DOHH2 (cell line): ENCODE measurements around the gene USP49.

Source experiments
- H3F3A ChIP-seq: fragments of 200-600 bp; sonication (generic), shearing (Covaris generic); 2 replicates; pipeline ENCODE4 v1.6.0; 2016; ENCODE audit warnings: antibody characterized with exemption, mild to moderate bottlenecking; ENCODE audit not compliant: control insufficient read depth, insufficient read depth
- H3K27ac ChIP-seq: fragments of 200-600 bp; sonication (generic); 2 replicates; pipeline ENCODE4 v1.5.1; 2014; ENCODE audit warnings: low read depth, mild to moderate bottlenecking, low read length, moderate library complexity
- H3K27me3 ChIP-seq: fragments of 200-600 bp; sonication (generic); 2 replicates; pipeline ENCODE4 v1.6.1; 2014; ENCODE audit warnings: mild to moderate bottlenecking, low read length, mixed read lengths; ENCODE audit not compliant: control insufficient read depth
- H3K36me3 ChIP-seq: fragments of 200-600 bp; sonication (generic); 2 replicates; pipeline ENCODE4 v1.6.1; 2014; ENCODE audit warnings: mild to moderate bottlenecking, low read length, moderate library complexity, mixed read lengths; ENCODE audit not compliant: control insufficient read depth
- H3K4me1 ChIP-seq: fragments of 200-600 bp; sonication (generic); 2 replicates; pipeline ENCODE4 v1.6.1; 2014; ENCODE audit warnings: mild to moderate bottlenecking, low read length, mixed read lengths; ENCODE audit not compliant: control insufficient read depth
- H3K4me2 ChIP-seq: fragments of 200-600 bp; sonication (generic); 2 replicates; pipeline ENCODE4 v1.6.0; 2014; ENCODE audit warnings: mild to moderate bottlenecking, low read length, moderate library complexity
- H3K4me3 ChIP-seq: fragments of 200-600 bp; sonication (generic); 2 replicates; pipeline ENCODE4 v1.5.1; 2014; ENCODE audit warnings: mild to moderate bottlenecking, low read length, mixed read lengths
- H3K79me2 ChIP-seq: fragments of 200-600 bp; sonication (generic); 2 replicates; pipeline ENCODE4 v1.6.1; 2014; ENCODE audit warnings: mild to moderate bottlenecking, low read length, mixed read lengths; ENCODE audit not compliant: control insufficient read depth
- H3K9me2 ChIP-seq: fragments of 200-600 bp; sonication (generic); replicated peaks from 2 replicates; pipeline ENCODE4 v1.6.1; 2014; ENCODE audit warnings: mild to moderate bottlenecking, low read length, mixed read lengths; ENCODE audit not compliant: control insufficient read depth
- H3K9me3 ChIP-seq: fragments of 200-600 bp; sonication (generic); 2 replicates; pipeline ENCODE4 v1.6.1; 2014; ENCODE audit warnings: antibody characterized with exemption, low read length, mixed read lengths; ENCODE audit not compliant: control insufficient read depth, insufficient read depth
- H4K20me1 ChIP-seq: fragments of 200-600 bp; sonication (generic); 2 replicates; pipeline ENCODE4 v1.6.0; 2014; ENCODE audit warnings: low read depth, mild to moderate bottlenecking, antibody characterized with exemption, low read length, moderate library complexity; ENCODE audit not compliant: control insufficient read depth, insufficient read depth
- EZH2phosphoT487 ChIP-seq: fragments of 200-600 bp; sonication (generic); IDR thresholded peaks from 2 replicates; pipeline ENCODE4 v1.6.1; 2017; ENCODE audit warnings: borderline replicate concordance, mild to moderate bottlenecking, antibody characterized with exemption, low read length, moderate library complexity, mixed read lengths
- TF ChIP-seq, protein P1 (sequence below): fragments of 200-600 bp; sonication (generic); IDR thresholded peaks from one replicate; pipeline ENCODE4 v1.5.1; 2014; ENCODE audit warnings: antibody characterized with exemption, mild to moderate bottlenecking, low read depth, low read length; ENCODE audit not compliant: poor library complexity, severe bottlenecking

USP49 gene

DNA sequence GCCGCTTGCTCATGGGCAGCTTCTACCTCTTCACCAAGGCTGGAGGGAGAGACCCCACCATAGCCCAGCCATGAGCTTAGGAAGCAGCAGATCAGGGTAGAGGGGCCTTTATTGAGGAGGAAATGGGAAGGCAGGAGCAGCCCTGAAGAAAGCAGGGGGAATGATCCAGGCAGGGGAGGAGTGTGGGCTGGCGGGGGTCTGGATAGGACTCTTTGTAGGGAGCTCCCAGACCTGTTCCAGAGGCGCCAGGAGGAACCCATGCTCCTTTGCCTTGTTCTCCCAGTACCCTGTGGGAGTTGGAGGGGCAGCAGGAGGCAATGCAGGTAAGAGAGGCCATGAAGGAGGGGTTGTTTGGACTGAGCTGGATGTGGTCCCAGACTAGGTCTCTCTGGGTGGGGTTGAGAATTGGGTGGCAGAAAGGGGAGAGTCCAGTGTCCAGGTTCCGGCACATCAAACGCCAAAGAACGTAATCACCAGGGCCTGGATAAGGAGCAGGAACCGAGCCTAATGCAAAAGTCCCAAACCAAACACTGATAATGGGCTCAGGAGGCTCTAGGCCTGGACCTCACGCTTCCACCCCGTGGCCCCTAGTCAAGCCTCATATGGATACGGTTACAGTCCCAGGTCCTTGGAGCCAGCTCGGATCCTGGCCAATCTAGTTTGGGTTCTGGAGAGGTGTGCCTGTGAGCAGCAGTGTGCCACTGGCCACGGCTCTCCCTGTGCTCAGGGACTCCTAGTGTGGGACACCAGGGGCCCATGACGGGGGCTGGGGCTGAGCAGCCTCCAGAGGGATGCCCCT is 135.9 kb downstream of the USP49 start:
- no peak overlapping the region for H3K4me2 ChIP-seq
- H3K4me3 ChIP-seq = no peak overlapping the region
- H3F3A ChIP-seq = no peaks in the 10 kb centered on the region
- no peaks in the 10 kb centered on the region for H4K20me1 ChIP-seq
- no peaks in the 10 kb centered on the region for H3K9me3 ChIP-seq
- peaks cover 12% of the 10 kb centered on the region for H3K27me3 ChIP-seq
- H3K36me3 ChIP-seq = no peaks in the 10 kb centered on the region
- H3K27ac ChIP-seq = no peak overlapping the region
- TF ChIP-seq EZH2phosphoT487 = no peak
- TF ChIP-seq, protein P1, sequence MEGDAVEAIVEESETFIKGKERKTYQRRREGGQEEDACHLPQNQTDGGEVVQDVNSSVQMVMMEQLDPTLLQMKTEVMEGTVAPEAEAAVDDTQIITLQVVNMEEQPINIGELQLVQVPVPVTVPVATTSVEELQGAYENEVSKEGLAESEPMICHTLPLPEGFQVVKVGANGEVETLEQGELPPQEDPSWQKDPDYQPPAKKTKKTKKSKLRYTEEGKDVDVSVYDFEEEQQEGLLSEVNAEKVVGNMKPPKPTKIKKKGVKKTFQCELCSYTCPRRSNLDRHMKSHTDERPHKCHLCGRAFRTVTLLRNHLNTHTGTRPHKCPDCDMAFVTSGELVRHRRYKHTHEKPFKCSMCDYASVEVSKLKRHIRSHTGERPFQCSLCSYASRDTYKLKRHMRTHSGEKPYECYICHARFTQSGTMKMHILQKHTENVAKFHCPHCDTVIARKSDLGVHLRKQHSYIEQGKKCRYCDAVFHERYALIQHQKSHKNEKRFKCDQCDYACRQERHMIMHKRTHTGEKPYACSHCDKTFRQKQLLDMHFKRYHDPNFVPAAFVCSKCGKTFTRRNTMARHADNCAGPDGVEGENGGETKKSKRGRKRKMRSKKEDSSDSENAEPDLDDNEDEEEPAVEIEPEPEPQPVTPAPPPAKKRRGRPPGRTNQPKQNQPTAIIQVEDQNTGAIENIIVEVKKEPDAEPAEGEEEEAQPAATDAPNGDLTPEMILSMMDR = no peak
- H3K4me1 ChIP-seq = peaks cover 5% of the 10 kb centered on the region; the same call in 1 of the 2 replicates
- H3K79me2 ChIP-seq = no peaks in the 10 kb centered on the region
- H3K9me2 ChIP-seq = no peaks in the 10 kb centered on the region

DNA sequence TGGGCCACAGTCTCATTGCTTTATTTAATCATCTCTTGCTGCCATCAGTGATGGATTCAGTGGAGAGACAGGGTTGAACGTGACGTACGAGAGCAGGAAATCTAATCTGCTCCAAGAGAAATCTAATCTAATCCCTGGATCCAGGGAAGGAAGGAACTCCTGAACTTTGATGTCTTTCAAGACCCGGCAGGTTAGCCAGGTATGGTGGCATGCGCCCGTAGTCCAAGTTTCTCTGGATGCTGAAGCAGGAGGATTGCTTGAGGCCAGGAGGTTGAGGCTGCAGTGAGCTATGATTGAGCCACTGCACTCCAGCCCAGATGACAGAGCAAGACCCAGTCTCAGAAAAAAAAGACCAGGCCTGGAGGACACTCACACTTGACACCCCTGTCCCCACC is 136.5 kb downstream of the USP49 start:
- H3K27ac ChIP-seq = no peak overlapping the region
- no peak overlapping the region for H3K4me2 ChIP-seq
- H3K9me2 ChIP-seq = no peaks in the 10 kb centered on the region
- H3K27me3 ChIP-seq = peaks cover 16% of the 10 kb centered on the region
- H3K79me2 ChIP-seq = no peaks in the 10 kb centered on the region
- TF ChIP-seq, protein P1 = no peak
- no peak for TF ChIP-seq EZH2phosphoT487
- H3K4me1 ChIP-seq = peaks cover 3% of the 10 kb centered on the region; the same call in 1 of the 2 replicates
- H3F3A ChIP-seq = no peaks in the 10 kb centered on the region
- no peaks in the 10 kb centered on the region for H3K9me3 ChIP-seq
- H4K20me1 ChIP-seq = no peaks in the 10 kb centered on the region
- H3K4me3 ChIP-seq = no peak overlapping the region
- H3K36me3 ChIP-seq = no peaks in the 10 kb centered on the region

DNA sequence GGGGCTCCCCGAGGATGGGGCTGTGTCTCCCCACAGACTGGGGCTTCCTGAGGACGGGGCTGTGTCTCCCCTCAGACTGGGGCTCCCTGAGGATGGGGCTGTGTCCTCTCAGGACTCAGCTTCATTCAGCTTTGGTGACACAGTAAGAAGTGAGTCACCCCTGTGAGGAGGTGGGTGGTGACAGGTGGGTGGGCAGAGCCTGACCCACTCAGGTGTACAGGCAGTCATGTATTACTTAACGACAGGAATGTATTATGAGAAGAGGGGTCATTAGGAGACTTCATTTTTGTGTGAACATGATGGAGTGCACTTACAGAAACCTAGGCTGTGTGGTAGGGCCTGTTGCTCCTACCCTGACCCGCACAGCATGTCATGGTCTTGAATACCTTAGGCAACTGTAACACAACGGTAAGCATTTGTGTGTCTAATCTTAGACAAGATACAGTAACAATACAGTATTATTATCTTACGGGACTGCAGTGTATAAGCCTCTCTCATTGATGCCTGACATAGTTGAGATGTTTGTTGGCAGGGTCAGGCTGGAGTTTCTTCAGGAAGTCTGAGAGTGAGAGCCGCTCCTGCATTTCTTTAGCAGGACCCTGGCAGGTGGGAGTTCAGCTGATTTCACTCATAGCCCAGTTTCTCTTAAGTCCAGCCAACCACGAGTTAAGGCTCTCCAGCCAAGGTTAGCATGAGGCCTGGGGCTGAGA is 137.1 kb downstream of the USP49 start:
- Histone ChIP-seq H3K4me2 (no peak overlapping the region), H3F3A (no peaks in the 10 kb centered on the region), H3K4me3 (no peak overlapping the region), H3K36me3 (no peaks in the 10 kb centered on the region), H3K4me1 (no peaks in the 10 kb centered on the region), H3K27ac (no peak overlapping the region), H4K20me1 (no peaks in the 10 kb centered on the region), H3K9me2 (no peaks in the 10 kb centered on the region), H3K27me3 (peaks cover 18% of the 10 kb centered on the region), H3K79me2 (no peaks in the 10 kb centered on the region), H3K9me3 (no peaks in the 10 kb centered on the region)
- TF ChIP-seq EZH2phosphoT487 = no peak
- TF ChIP-seq, protein P1 = no peak
